Measurements from ENCODE around the gene RRP8.

- TF ChIP-seq JUND (IDR thresholded peaks at IDR 0.05) = no peak
- TF ChIP-seq, protein P1, sequence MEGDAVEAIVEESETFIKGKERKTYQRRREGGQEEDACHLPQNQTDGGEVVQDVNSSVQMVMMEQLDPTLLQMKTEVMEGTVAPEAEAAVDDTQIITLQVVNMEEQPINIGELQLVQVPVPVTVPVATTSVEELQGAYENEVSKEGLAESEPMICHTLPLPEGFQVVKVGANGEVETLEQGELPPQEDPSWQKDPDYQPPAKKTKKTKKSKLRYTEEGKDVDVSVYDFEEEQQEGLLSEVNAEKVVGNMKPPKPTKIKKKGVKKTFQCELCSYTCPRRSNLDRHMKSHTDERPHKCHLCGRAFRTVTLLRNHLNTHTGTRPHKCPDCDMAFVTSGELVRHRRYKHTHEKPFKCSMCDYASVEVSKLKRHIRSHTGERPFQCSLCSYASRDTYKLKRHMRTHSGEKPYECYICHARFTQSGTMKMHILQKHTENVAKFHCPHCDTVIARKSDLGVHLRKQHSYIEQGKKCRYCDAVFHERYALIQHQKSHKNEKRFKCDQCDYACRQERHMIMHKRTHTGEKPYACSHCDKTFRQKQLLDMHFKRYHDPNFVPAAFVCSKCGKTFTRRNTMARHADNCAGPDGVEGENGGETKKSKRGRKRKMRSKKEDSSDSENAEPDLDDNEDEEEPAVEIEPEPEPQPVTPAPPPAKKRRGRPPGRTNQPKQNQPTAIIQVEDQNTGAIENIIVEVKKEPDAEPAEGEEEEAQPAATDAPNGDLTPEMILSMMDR (IDR thresholded peaks at IDR 0.05 in 2 of 3, conservative IDR thresholded peaks at IDR 0.05 in 1 of 3; ENCODE audit: borderline replicate concordance in 1 of 3, insufficient read depth in 1 of 3, low read depth in 2 of 3, low read length in 2 of 3) = no peak
- TF ChIP-seq EZH2phosphoT487 (IDR thresholded peaks at IDR 0.05; ENCODE audit: borderline replicate concordance) = no peak
- TF ChIP-seq SP1 (IDR thresholded peaks at IDR 0.05; ENCODE audit: low read depth) = no peak
- peak; percentile 88 for TF ChIP-seq POLR2AphosphoS5 (IDR thresholded peaks at IDR 0.05; ENCODE audit: low read depth, low read length)
- TF ChIP-seq SIN3A (IDR thresholded peaks at IDR 0.05; ENCODE audit: low read depth) = no peak
- no peak for TF ChIP-seq EGR1 (IDR thresholded peaks at IDR 0.05; ENCODE audit: low read depth)
- no peak for TF ChIP-seq EZH2 (IDR thresholded peaks at IDR 0.05)
- no peak for TF ChIP-seq POLR2A (IDR thresholded peaks at IDR 0.05; ENCODE audit: borderline replicate concordance, extremely low read depth, insufficient read depth, insufficient read length)
Observed at GRCh38 chr11:6606471-6607189, 3.2 kb upstream of the RRP8 start.

Data from HCT116 (cell line).